Fibroblast of lung (primary cell): Measurements from ENCODE around the gene CCDC157.

Source experiments
- CTCF ChIP-seq, 2 donors: IDR thresholded peaks in 1 of 2; conservative IDR thresholded peaks in 1 of 2; 1 replicate in 1 of 2; 2 replicates in 1 of 2; pipeline ENCODE4 v1.5.1; 2011 to 2012; ENCODE audit warnings: low read length in 2 of 2, control low read depth in 1 of 2, inconsistent platforms in 1 of 2, low read depth in 1 of 2, mild to moderate bottlenecking in 1 of 2
- EZH2 ChIP-seq: IDR thresholded peaks from 2 replicates; pipeline ENCODE4 v1.5.1; 2012; ENCODE audit warnings: low read length, control low read depth, mild to moderate bottlenecking; ENCODE audit errors: missing control alignments

- TF ChIP-seq CTCF (conservative IDR thresholded peaks at IDR 0.05 in 1 of 2, IDR thresholded peaks at IDR 0.05 in 1 of 2; ENCODE audit: low read depth in 1 of 2, low read length in 2 of 2): no peak
- no peak for TF ChIP-seq EZH2
Measured at GRCh38 chr22:30385942-30386341, 29.1 kb downstream of the CCDC157 start.
